Mesothelial cell of epicardium (in vitro differentiated cells): Measurements from ENCODE around the gene CCDC169. TPM values are rescaled to one million over a fixed set of nuclear protein-coding genes. Genes with fewer than 3 reads are reported as not detected.

Source experiments
- DNase-seq, 2 experiments: peaks; one replicate each; pipeline ENCODE4 v3.0.0; 2021; ENCODE audit warnings: low spot score in 2 of 2; ENCODE audit not compliant: unreplicated experiment in 2 of 2
- H3K27ac Mint-ChIP-seq: 2 replicates; pipeline ENCODE4 v1.8.0; 2021; ENCODE audit warnings: mixed read lengths
- H3K27me3 Mint-ChIP-seq: 2 replicates; pipeline ENCODE4 v1.8.0; 2021; ENCODE audit warnings: low read depth, mixed read lengths
- H3K36me3 Mint-ChIP-seq: 2 replicates; pipeline ENCODE4 v1.8.0; 2021; ENCODE audit warnings: mixed read lengths
- H3K4me1 Mint-ChIP-seq: 2 replicates; pipeline ENCODE4 v1.8.0; 2021; ENCODE audit warnings: mixed read lengths
- H3K4me3 Mint-ChIP-seq: 2 replicates; pipeline ENCODE4 v1.8.0; 2021; ENCODE audit warnings: mild to moderate bottlenecking, moderate library complexity, mixed read lengths
- H3K9me3 Mint-ChIP-seq: 2 replicates; pipeline ENCODE4 v1.8.0; 2021; ENCODE audit warnings: mixed read lengths
- total RNA-seq: library from RNA; stranded (reverse); gene quantifications from 3 replicates; pipeline ENCODE4 v1.2.1, GENCODE V29; 2021
- TF ChIP-seq, protein P1 (sequence below): fragments of 200-600 bp; sonication (generic); IDR thresholded peaks from one replicate; pipeline ENCODE4 v1.5.0; 2021; ENCODE audit warnings: antibody characterized with exemption; ENCODE audit not compliant: unreplicated experiment

CCDC169 gene
- total RNA-seq, 1 donor from 2014 or later = 5.3 TPM

DNA sequence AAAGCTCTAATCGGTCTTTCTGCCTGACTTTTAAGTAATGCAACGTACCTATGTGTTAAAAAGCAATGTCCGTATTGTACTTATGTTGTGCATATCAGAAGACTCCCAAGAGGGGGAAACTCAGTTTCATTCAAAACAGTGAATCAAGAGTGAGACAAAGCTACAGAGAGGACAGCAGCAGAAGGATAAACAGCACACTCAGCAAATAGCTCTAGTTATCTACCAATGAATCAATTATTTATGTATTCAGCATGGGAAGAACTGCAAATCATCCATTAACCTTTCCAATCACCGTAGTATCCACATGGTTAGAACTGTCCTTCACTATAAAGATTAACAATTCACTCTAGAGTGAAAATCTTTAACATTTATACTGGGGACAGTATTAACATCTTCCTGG lies 46.6 kb downstream of the CCDC169 start:
- no peak for DNase-seq
- Mint-ChIP-seq H3K27me3 (no peaks in the 10 kb centered on the region), H3K36me3 (peaks cover 16% of the 10 kb centered on the region), H3K4me1 (peaks cover 4% of the 10 kb centered on the region), H3K4me3 (no peak overlapping the region), H3K27ac (no peak overlapping the region), H3K9me3 (peaks cover 18% of the 10 kb centered on the region)
- TF ChIP-seq, protein P1, sequence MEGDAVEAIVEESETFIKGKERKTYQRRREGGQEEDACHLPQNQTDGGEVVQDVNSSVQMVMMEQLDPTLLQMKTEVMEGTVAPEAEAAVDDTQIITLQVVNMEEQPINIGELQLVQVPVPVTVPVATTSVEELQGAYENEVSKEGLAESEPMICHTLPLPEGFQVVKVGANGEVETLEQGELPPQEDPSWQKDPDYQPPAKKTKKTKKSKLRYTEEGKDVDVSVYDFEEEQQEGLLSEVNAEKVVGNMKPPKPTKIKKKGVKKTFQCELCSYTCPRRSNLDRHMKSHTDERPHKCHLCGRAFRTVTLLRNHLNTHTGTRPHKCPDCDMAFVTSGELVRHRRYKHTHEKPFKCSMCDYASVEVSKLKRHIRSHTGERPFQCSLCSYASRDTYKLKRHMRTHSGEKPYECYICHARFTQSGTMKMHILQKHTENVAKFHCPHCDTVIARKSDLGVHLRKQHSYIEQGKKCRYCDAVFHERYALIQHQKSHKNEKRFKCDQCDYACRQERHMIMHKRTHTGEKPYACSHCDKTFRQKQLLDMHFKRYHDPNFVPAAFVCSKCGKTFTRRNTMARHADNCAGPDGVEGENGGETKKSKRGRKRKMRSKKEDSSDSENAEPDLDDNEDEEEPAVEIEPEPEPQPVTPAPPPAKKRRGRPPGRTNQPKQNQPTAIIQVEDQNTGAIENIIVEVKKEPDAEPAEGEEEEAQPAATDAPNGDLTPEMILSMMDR = no peak

DNA sequence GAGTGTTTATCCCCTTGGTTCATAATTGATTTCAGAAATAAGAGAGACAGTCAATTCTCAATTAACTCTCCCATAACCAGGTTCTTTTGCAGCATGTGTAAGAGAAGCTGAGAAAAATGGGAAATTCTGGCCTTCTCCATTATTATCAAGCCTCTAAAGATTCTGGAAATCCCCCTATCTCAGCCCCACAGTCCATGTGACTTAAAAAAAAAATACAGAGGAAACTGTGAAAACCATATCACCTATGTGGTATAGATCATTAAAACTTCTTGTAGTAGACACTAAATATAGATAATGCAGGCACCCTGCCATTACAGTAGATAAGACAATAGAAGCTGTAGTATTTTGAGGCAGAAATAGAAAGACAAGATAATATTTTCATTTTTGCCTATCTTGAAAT lies 48.9 kb downstream of the CCDC169 start:
- Mint-ChIP-seq H3K27ac (no peak overlapping the region), H3K27me3 (no peaks in the 10 kb centered on the region), H3K9me3 (peaks cover 22% of the 10 kb centered on the region), H3K36me3 (peaks cover 20% of the 10 kb centered on the region), H3K4me3 (no peak overlapping the region), H3K4me1 (peaks cover 4% of the 10 kb centered on the region)
- no peak for DNase-seq
- TF ChIP-seq, protein P1 = no peak

DNA sequence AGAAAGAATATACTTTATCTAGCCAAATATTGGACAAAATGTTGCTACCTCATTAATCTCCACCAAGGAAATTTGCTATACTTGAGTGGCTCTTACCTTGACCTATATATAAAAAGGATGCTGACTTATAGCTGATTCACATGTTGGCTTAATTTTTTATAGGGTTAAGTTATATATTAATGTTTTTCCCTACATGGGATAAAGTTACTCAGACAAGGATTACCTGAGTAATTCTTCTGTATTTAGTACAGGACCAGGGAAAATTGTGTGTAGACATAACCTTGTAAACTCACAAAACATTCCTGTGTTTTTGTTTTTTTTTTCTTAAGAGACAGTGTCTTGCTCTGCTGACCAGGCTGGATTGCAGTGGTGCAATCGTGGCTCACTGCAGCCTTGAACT lies 52.6 kb downstream of the CCDC169 start:
- TF ChIP-seq, protein P1 = no peak
- no peak for DNase-seq
- Mint-ChIP-seq H3K4me1 (no peaks in the 10 kb centered on the region), H3K4me3 (no peak overlapping the region), H3K27me3 (no peaks in the 10 kb centered on the region), H3K9me3 (peaks cover 22% of the 10 kb centered on the region), H3K27ac (no peak overlapping the region), H3K36me3 (peaks cover 20% of the 10 kb centered on the region)

DNA sequence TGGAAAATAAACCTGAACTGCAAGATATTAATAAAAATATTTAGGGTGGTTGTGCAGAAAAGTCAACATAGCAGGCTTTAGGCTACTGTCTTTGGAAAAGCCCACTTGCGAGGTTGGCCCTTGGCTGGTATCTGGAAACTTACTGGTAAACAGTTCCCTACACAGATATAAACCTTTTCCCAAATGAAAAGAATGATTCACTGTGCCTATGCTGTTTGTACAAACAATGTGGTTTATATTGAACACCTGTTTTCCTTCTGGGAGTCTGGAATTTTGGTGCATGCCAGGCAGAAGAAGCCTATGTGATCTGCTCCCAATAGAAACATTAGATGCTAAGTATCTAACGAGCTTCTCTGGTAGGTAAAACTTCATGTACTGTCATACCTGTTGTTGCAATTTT lies 53.5 kb downstream of the CCDC169 start:
- Mint-ChIP-seq H3K27me3 (no peaks in the 10 kb centered on the region), H3K36me3 (peaks cover 20% of the 10 kb centered on the region), H3K27ac (no peak overlapping the region), H3K4me3 (no peak overlapping the region), H3K9me3 (peaks cover 22% of the 10 kb centered on the region), H3K4me1 (no peaks in the 10 kb centered on the region)
- TF ChIP-seq, protein P1 = no peak
- no peak for DNase-seq

DNA sequence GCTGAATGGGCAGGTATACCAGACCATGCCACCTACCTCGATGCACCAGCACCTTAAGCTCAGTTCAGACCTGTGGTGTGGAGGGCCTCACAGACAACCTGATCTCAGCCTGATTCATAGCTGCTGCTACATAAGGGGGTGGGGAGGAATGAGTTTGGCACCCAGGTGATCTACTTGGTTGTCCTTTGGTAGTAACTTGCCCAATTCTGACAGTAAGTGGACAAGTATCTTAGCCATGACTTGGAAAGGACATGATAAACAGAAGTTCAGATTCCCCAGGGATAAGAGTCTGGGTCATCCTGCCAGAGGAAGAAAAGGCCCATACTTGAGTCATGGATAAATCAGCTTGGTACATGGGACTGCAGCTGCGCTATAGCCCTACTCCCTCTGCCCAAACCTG lies 54.9 kb downstream of the CCDC169 start:
- Mint-ChIP-seq H3K36me3 (peaks cover 19% of the 10 kb centered on the region), H3K9me3 (peaks cover 21% of the 10 kb centered on the region), H3K4me3 (no peak overlapping the region), H3K27ac (no peak overlapping the region), H3K4me1 (no peaks in the 10 kb centered on the region), H3K27me3 (no peaks in the 10 kb centered on the region)
- no peak for DNase-seq
- TF ChIP-seq, protein P1 = no peak

DNA sequence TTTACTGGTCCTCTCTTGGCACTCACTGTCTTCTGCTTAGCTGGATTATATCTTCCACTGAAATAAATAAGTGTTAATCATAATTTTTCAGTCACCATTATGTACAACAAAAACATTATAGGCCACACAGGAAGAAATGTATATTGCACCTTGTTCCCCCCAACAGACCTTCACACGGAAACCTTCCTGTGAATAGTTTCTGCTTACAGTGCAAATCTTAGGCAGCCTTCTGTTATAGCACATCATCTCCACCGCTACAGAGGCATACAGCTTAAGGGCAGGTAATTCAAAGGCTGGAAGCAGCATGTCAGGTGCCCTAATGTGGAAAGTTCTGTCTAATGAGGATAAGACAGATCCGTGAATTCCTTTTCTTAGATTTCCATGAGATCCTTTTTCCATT lies 66.4 kb downstream of the CCDC169 start:
- TF ChIP-seq, protein P1 = no peak
- no peak overlapping the region for H3K4me3 Mint-ChIP-seq
- no peak for DNase-seq
- peaks cover 36% of the 10 kb centered on the region for H3K9me3 Mint-ChIP-seq
- H3K27me3 Mint-ChIP-seq = no peaks in the 10 kb centered on the region
- H3K4me1 Mint-ChIP-seq = no peaks in the 10 kb centered on the region
- no peak overlapping the region for H3K27ac Mint-ChIP-seq
- H3K36me3 Mint-ChIP-seq = peaks cover 3% of the 10 kb centered on the region
